ENCODE data around the gene WRNIP1. TPM values are rescaled to one million over a fixed set of nuclear protein-coding genes. Genes with fewer than 3 reads are reported as not detected.

The WRNIP1 gene
- total and polyA plus RNA-seq, 2 of the 8 experiments (the other 6 are each of a cell fraction or from before 2014, with no cell fraction given) = 38.2 to 39.2 TPM

DNA sequence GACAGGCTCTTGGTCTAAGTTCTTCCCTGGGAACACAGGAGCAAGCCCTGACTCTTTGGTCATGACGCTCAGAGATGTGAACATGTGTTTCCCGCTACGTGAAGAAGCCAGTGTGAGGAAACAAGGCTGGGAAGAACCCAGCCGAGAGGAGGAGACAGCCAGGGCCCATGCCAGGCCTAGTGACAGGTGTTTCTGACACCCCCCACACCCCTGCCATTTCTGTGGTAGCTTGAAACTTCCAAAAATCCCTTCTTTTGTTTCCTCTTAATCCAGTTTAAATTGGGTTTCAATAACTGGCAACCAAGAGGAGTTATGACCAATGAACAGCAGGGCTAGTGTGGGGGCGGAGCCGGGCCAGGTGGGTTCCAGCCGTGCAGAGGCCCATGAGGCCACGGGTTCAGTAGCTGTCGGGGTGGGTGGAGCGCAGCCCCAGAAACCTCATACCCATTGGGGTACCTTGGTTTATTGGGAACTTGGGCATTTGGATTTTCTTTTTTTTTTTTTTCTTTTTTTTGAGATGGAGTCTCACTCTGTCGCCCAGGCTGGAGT is 33.5 kb downstream of the WRNIP1 start (continued):
- TF ChIP-seq RNF2 (IDR thresholded peaks at IDR 0.05; ENCODE audit: borderline replicate concordance, low read depth, low read length, missing control alignments, poor library complexity, severe bottlenecking) = no peak
- no peak for TF ChIP-seq YY1 (IDR thresholded peaks at IDR 0.05; ENCODE audit: low read depth, low read length)
- TF ChIP-seq NANOG (IDR thresholded peaks at IDR 0.05; ENCODE audit: insufficient read depth, low read depth, low read length, poor library complexity, severe bottlenecking) = no peak
- TF ChIP-seq, protein P1, sequence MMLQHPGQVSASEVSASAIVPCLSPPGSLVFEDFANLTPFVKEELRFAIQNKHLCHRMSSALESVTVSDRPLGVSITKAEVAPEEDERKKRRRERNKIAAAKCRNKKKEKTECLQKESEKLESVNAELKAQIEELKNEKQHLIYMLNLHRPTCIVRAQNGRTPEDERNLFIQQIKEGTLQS (IDR thresholded peaks at IDR 0.05; ENCODE audit: insufficient read depth, low read depth, low read length) = no peak
- no peak for TF ChIP-seq TAF1 (IDR thresholded peaks at IDR 0.05; ENCODE audit: low read depth, low read length)
- no peak for TF ChIP-seq BACH1 (IDR thresholded peaks at IDR 0.05; ENCODE audit: low read length)
- TF ChIP-seq JUN (IDR thresholded peaks at IDR 0.05; ENCODE audit: low read depth, low read length) = no peak
- TF ChIP-seq ZNF274 (IDR thresholded peaks at IDR 0.05; ENCODE audit: borderline replicate concordance, extremely low read depth, low read length) = no peak

All from H1 (cell line).